ENCODE measurements around the gene ZNF333. TPM values are rescaled to one million over a fixed set of nuclear protein-coding genes. Genes with fewer than 3 reads are reported as not detected.

Gene ZNF333
- total RNA-seq, 1 experiment from 2014 or later = 6.0 TPM

DNA sequence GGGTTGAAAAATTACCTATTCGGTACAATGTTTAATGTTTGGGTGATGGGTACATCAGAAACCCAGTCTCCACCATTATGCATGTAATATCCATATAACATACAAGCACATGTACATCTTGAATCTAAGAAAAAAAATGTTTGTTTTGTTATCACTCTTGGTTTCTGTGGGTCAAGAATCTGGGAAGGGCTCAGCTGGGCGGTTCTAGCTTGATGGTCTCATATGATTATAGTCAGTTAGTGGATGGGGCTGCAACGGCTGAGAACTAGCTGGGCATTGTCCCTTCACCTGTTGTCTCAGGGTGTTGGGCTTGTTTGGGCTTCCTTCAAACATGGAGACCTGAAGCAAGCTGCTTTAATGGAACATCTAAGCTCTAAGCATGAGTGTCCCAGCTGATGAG lies 19.9 kb upstream of the ZNF333 start:
- H3K79me2 ChIP-seq (ENCODE audit: insufficient read depth, low read length) = no peaks in the 10 kb centered on the region
- H3K27ac ChIP-seq (ENCODE audit: insufficient read length, low read depth, low read length) = no peak overlapping the region
- no peak overlapping the region for H3T11ph ChIP-seq (ENCODE audit: low read length)
- H2AFZ ChIP-seq (ENCODE audit: low read length) = no peak overlapping the region
- no peak overlapping the region for H3K23ac ChIP-seq (ENCODE audit: insufficient read length, low read depth, low read length)
- DNase-seq = no peak
- no peak overlapping the region for H3K27ac Mint-ChIP-seq
- no peak overlapping the region for H3K18ac ChIP-seq (ENCODE audit: insufficient read length, low read depth, low read length)
- TF ChIP-seq CTCF (conservative IDR thresholded peaks at IDR 0.05) = no peak
- no peaks in the 10 kb centered on the region for H3K9me3 ChIP-seq (ENCODE audit: control insufficient read depth, low read depth, low read length)
- H3K27me3 Mint-ChIP-seq (ENCODE audit: low read depth) = peaks cover 5% of the 10 kb centered on the region
- H3K4ac ChIP-seq (ENCODE audit: low read depth, low read length) = no peak overlapping the region
- no peak overlapping the region for H3K4me3 Mint-ChIP-seq
- no peak overlapping the region for H3K14ac ChIP-seq (ENCODE audit: insufficient read depth, low read length)
- H4K20me1 ChIP-seq (ENCODE audit: control insufficient read depth, insufficient read depth, insufficient read length) = no peaks in the 10 kb centered on the region
- no peaks in the 10 kb centered on the region for H3K23me2 ChIP-seq (ENCODE audit: insufficient read length, low read depth, low read length, poor library complexity, severe bottlenecking)
- H4K91ac ChIP-seq (ENCODE audit: insufficient read length, low read depth, low read length) = no peak overlapping the region
- no peak overlapping the region for H2BK20ac ChIP-seq (ENCODE audit: low read depth, low read length, poor library complexity, severe bottlenecking)
- H3K9ac ChIP-seq (ENCODE audit: extremely low read depth, insufficient read length, low read length) = no peak overlapping the region
- no CpG with 5 or more reads among the region's 3 CpGs for WGBS (ENCODE audit: extremely low coverage, insufficient read length, low lambda C conversion rate)
- no peak overlapping the region for H2AK5ac ChIP-seq (ENCODE audit: insufficient read length, low read length)
- H4K8ac ChIP-seq (replicated peaks; ENCODE audit: insufficient read length, low read depth, low read length) = no peak overlapping the region
- H3K4me1 Mint-ChIP-seq = no peaks in the 10 kb centered on the region
- H4K5ac ChIP-seq (ENCODE audit: insufficient read length, low read depth, low read length) = no peak overlapping the region
- H2BK5ac ChIP-seq (ENCODE audit: insufficient read length, low read length) = no peak overlapping the region
- no peaks in the 10 kb centered on the region for H3K27me3 ChIP-seq (ENCODE audit: insufficient read depth, low read length)
- H2BK12ac ChIP-seq (ENCODE audit: insufficient read length, low read depth, low read length) = no peak overlapping the region
- H3K56ac ChIP-seq (ENCODE audit: insufficient read length, low read depth, low read length) = no peak overlapping the region
- H2BK15ac ChIP-seq (ENCODE audit: low read depth, low read length) = no peak overlapping the region
- H3K79me1 ChIP-seq (ENCODE audit: insufficient read depth, low read depth, low read length, poor library complexity, severe bottlenecking) = no peaks in the 10 kb centered on the region
- peaks cover 29 to 89% of the 10 kb centered on the region in 2 experiments for H3K9me3 Mint-ChIP-seq
- no peak overlapping the region for H2BK120ac ChIP-seq (ENCODE audit: low read depth, low read length, poor library complexity, severe bottlenecking)
- no peak overlapping the region for H3K4me2 ChIP-seq (ENCODE audit: insufficient read depth, insufficient read length, low read length)
- H3K4me1 ChIP-seq (ENCODE audit: insufficient read depth, low read length) = no peaks in the 10 kb centered on the region
- H3K36me3 Mint-ChIP-seq (ENCODE audit: insufficient read depth in 1 of 3, low read depth in 3 of 3) = peaks cover 0 to 6% (median 0%) of the 10 kb centered on the region in 3 experiments; a peak in 1 of 7 replicates
